Urothelium cell line (cell line): Measurements from ENCODE around the gene PI3.
A peak's percentile ranks its signal among the peaks of the same experiment; 100 is the strongest.
"Not testable (repeated sequence)": the region's sequence is repeated elsewhere in the genome, so short reads cannot be mapped to it uniquely, and the experiment has no call there.

ENCODE experiments used
- DNase-seq: peaks from one replicate; pipeline ENCODE4 v3.0.0; 2011; ENCODE audit warnings: low spot score, mixed read lengths
- FAIRE-seq: peaks from 2 replicates; lab custom pipeline; 2011; peaks lifted over from hg19 to GRCh38; lab: Jason Lieb, UNC

Gene PI3

GRCh38 chr20:45174434-45175364 is at the start of gene PI3:
Gene PI3 (plus strand): TSS chr20:45174902. CDS start chr20:45174923, 21 bp downstream.
- DNase-seq (peak; percentile 40), FAIRE-seq (peak; percentile 61)

GRCh38 chr20:45128099-45128498 is 46.6 kb upstream of the PI3 start:
- peak; percentile 56 for DNase-seq

GRCh38 chr20:45136911-45137310 is 37.8 kb upstream of the PI3 start:
- peak; percentile 83 for FAIRE-seq
- no peak for DNase-seq

More at GRCh38 chr20:45128099-45128498, 46.6 kb upstream of the PI3 start:
- FAIRE-seq: peak; percentile 93

- DNase-seq (peak; percentile 82), FAIRE-seq (no peak)
These were observed 36.0 kb upstream of the PI3 start for GRCh38 chr20:45138561-45139300.

- DNase-seq, FAIRE-seq: not testable (repeated sequence)
These were observed 34.8 kb upstream of the PI3 start for GRCh38 chr20:45139733-45140375.

GRCh38 chr20:45140836-45141235 is 33.9 kb upstream of the PI3 start:
- DNase-seq (no peak), FAIRE-seq (no peak)

GRCh38 chr20:45149062-45149461 is 25.6 kb upstream of the PI3 start:
- DNase-seq (no peak), FAIRE-seq (no peak)

GRCh38 chr20:45152405-45152804 is 22.3 kb upstream of the PI3 start:
- no peak for FAIRE-seq

GRCh38 chr20:45153147-45153546 is 21.6 kb upstream of the PI3 start:
- DNase-seq: no peak
- FAIRE-seq: no peak

More at GRCh38 chr20:45152405-45152804, 22.3 kb upstream of the PI3 start:
- no peak for DNase-seq

GRCh38 chr20:45153752-45154151 is 20.9 kb upstream of the PI3 start:
- DNase-seq (no peak), FAIRE-seq (no peak)

GRCh38 chr20:45154183-45154582 is 20.5 kb upstream of the PI3 start:
- FAIRE-seq (no peak), DNase-seq (no peak)

- not testable (repeated sequence) for FAIRE-seq, DNase-seq
These were observed 19.9 kb upstream of the PI3 start for GRCh38 chr20:45154794-45155193.

GRCh38 chr20:45156713-45157112 is 18.0 kb upstream of the PI3 start:
- DNase-seq (no peak), FAIRE-seq (no peak)

- peak; percentile 84 for DNase-seq
- peak; percentile 91 for FAIRE-seq
These were observed 16.7 kb upstream of the PI3 start for GRCh38 chr20:45157962-45158361.

GRCh38 chr20:45163083-45163803 is 11.5 kb upstream of the PI3 start:
- FAIRE-seq (no peak), DNase-seq (no peak)

GRCh38 chr20:45164906-45165305 is 9.8 kb upstream of the PI3 start:
- DNase-seq: no peak
- FAIRE-seq: no peak

- FAIRE-seq: no peak
These were observed 1.2 kb upstream of the PI3 start for GRCh38 chr20:45173522-45173921.

GRCh38 chr20:45176526-45177267 is 2.0 kb downstream of the PI3 start:
- FAIRE-seq: no peak
- DNase-seq: no peak

More at GRCh38 chr20:45173522-45173921, 1.2 kb upstream of the PI3 start:
- no peak for DNase-seq

GRCh38 chr20:45179166-45179565 is 4.5 kb downstream of the PI3 start:
- no peak for DNase-seq
- FAIRE-seq: no peak

GRCh38 chr20:45181639-45182038 is 6.9 kb downstream of the PI3 start:
- FAIRE-seq: no peak

More at GRCh38 chr20:45181639-45182038, 6.9 kb downstream of the PI3 start:
- DNase-seq: no peak
